WTC11 (cell line): ENCODE results near the gene ABHD15. TPM values are rescaled to one million over a fixed set of nuclear protein-coding genes. Genes with fewer than 3 reads are reported as not detected.

Experiments used
- ATAC-seq: fragments of 200-7000 bp; cut with Tn5 transposase; 2 replicates; pipeline ENCODE4 v1.10.0; 2021; ENCODE audit warnings: mild to moderate bottlenecking, moderate library complexity
- CTCF ChIA-PET: fragments of 300-600 bp; sonication (Branson Sonifier 250); formaldehyde crosslinking; loops from one replicate; lab custom pipeline; 2021; ENCODE audit warnings: antibody characterized with exemption; lab: Charles Lee
- POLR2A ChIA-PET: fragments of 350-600 bp; sonication (Branson Sonifier 250); formaldehyde crosslinking; loops from one replicate; lab custom pipeline; 2021; ENCODE audit warnings: antibody characterized with exemption; lab: Charles Lee
- DNase-seq: peaks from one replicate; pipeline ENCODE4 v3.0.0; 2021; ENCODE audit warnings: low spot score
- H3K27ac Mint-ChIP-seq: 2 replicates; pipeline ENCODE4 v1.8.0; 2021; ENCODE audit warnings: mixed read lengths
- H3K27me3 Mint-ChIP-seq: 2 replicates; pipeline ENCODE4 v1.8.0; 2021; ENCODE audit warnings: low read depth, mild to moderate bottlenecking, moderate library complexity, mixed read lengths
- H3K36me3 Mint-ChIP-seq: 2 replicates; pipeline ENCODE4 v1.8.0; 2021; ENCODE audit warnings: mixed read lengths
- H3K4me1 Mint-ChIP-seq: 2 replicates; pipeline ENCODE4 v1.8.0; 2022; ENCODE audit warnings: mixed read lengths
- H3K4me3 Mint-ChIP-seq: 2 replicates; pipeline ENCODE4 v1.8.0; 2021; ENCODE audit warnings: mild to moderate bottlenecking, moderate library complexity, mixed read lengths
- H3K9me3 Mint-ChIP-seq: 2 replicates; pipeline ENCODE4 v1.8.0; 2021; ENCODE audit warnings: mixed read lengths
- ATF3 ChIP-seq: sonication (generic); formaldehyde crosslinking; conservative IDR thresholded peaks from 2 replicates; pipeline ENCODE4 v1.8.1; 2022; ENCODE audit warnings: mild to moderate bottlenecking, missing genetic modification reagents
- CDX4 ChIP-seq: fragments of 250-450 bp; sonication (Bioruptor Pico); IDR thresholded peaks from 2 replicates; pipeline ENCODE4 v1.9.0; 2021; ENCODE audit warnings: moderate library complexity, mild to moderate bottlenecking, inconsistent platforms, borderline replicate concordance
- CREB1 ChIP-seq: sonication (generic); formaldehyde crosslinking; IDR thresholded peaks from 2 replicates; pipeline ENCODE4 v1.8.0; 2023; ENCODE audit warnings: mild to moderate bottlenecking, missing genetic modification reagents
- EMX1 ChIP-seq: fragments of 250-450 bp; sonication (Bioruptor Pico); IDR thresholded peaks from 2 replicates; pipeline ENCODE4 v1.8.0; 2021; ENCODE audit warnings: mild to moderate bottlenecking
- ETV6 ChIP-seq: sonication (generic); formaldehyde crosslinking; IDR thresholded peaks from 2 replicates; pipeline ENCODE4 v1.8.1; 2022; ENCODE audit warnings: mild to moderate bottlenecking, missing genetic modification reagents
- NFATC4 ChIP-seq: fragments of 250-450 bp; sonication (Bioruptor Pico); IDR thresholded peaks from 2 replicates; pipeline ENCODE4 v1.9.0; 2021; ENCODE audit warnings: mild to moderate bottlenecking
- NFE2L1 ChIP-seq: sonication (generic); formaldehyde crosslinking; IDR thresholded peaks from 2 replicates; pipeline ENCODE4 v1.8.1; 2023; ENCODE audit warnings: missing genetic modification reagents
- RELA ChIP-seq: sonication (generic); formaldehyde crosslinking; IDR thresholded peaks from 2 replicates; pipeline ENCODE4 v1.8.1; 2022; ENCODE audit warnings: missing genetic modification reagents, mild to moderate bottlenecking, borderline replicate concordance
- SOX15 ChIP-seq: fragments of 250-450 bp; sonication (Bioruptor Pico); IDR thresholded peaks from 2 replicates; pipeline ENCODE4 v1.9.0; 2021; ENCODE audit warnings: mild to moderate bottlenecking
- TEAD4 ChIP-seq: sonication (generic); formaldehyde crosslinking; IDR thresholded peaks from 2 replicates; pipeline ENCODE4 v1.8.0; 2022; ENCODE audit warnings: mild to moderate bottlenecking, missing genetic modification reagents
- ZBTB21 ChIP-seq: sonication (generic); formaldehyde crosslinking; IDR thresholded peaks from 2 replicates; pipeline ENCODE4 v1.8.1; 2023; ENCODE audit warnings: mild to moderate bottlenecking, missing genetic modification reagents, borderline replicate concordance
- ZNF121 ChIP-seq: sonication (generic); formaldehyde crosslinking; IDR thresholded peaks from 2 replicates; pipeline ENCODE4 v1.8.0; 2023; ENCODE audit warnings: missing genetic modification reagents
- ZNF219 ChIP-seq: sonication (generic); formaldehyde crosslinking; IDR thresholded peaks from 2 replicates; pipeline ENCODE4 v1.8.0; 2023; ENCODE audit warnings: missing genetic modification reagents, mild to moderate bottlenecking, borderline replicate concordance
- ZNF396 ChIP-seq: fragments of 250-450 bp; sonication (Bioruptor Pico); IDR thresholded peaks from 2 replicates; pipeline ENCODE4 v1.8.0; 2021; ENCODE audit warnings: mild to moderate bottlenecking, moderate library complexity, borderline replicate concordance
- ZNF425 ChIP-seq: fragments of 250-450 bp; sonication (Bioruptor Pico); conservative IDR thresholded peaks from 2 replicates; pipeline ENCODE4 v1.9.0; 2021; ENCODE audit warnings: mild to moderate bottlenecking
- total RNA-seq: library from RNA; stranded (reverse); gene quantifications from 3 replicates; pipeline ENCODE4 v1.2.3, GENCODE V29; 2021
- TF ChIP-seq, protein P1 (sequence below): sonication (generic); formaldehyde crosslinking; IDR thresholded peaks from 2 replicates; pipeline ENCODE4 v1.8.0; 2022; ENCODE audit warnings: mild to moderate bottlenecking, missing genetic modification reagents
- TF ChIP-seq, protein P2 (sequence below): fragments of 250-450 bp; sonication (Bioruptor Pico); IDR thresholded peaks from 2 replicates; pipeline ENCODE4 v1.9.0; 2021; ENCODE audit warnings: mild to moderate bottlenecking
- TF ChIP-seq, protein P3 (sequence below): sonication (generic); formaldehyde crosslinking; IDR thresholded peaks from 2 replicates; pipeline ENCODE4 v1.8.1; 2023; ENCODE audit warnings: mild to moderate bottlenecking, moderate library complexity, missing genetic modification reagents

Gene ABHD15
- total RNA-seq, 1 experiment from 2014 or later: 2.8 TPM

- Mint-ChIP-seq H3K36me3 (peaks cover 4% of the 10 kb centered on the region; the same call in 1 of the 2 replicates), H3K4me3 (peak overlapping the region; percentile 80), H3K27me3 (peaks cover 62% of the 10 kb centered on the region), H3K27ac (no peak overlapping the region), H3K9me3 (no peaks in the 10 kb centered on the region), H3K4me1 (peaks cover 30% of the 10 kb centered on the region)
- DNase-seq (no peak), ATAC-seq (no peak)
- ChIA-PET CTCF (interaction anchor here (0.9 to 9.2 kb wide), 18 partner anchors 8 to 435 kb away, joined by 3 to 272 read pairs (median 9); partner anchors contain the start of genes ABHD15, ANKRD13B, CORO6 and MYO18A), POLR2A (interaction anchor here (1.3 kb wide), 1 partner anchor 23 kb away, joined by 3 read pairs; no protein-coding TSS in a partner anchor)
- TF ChIP-seq RELA (no peak), NFE2L1 (CRISPR knock-in tag) (no peak), ZNF219 (CRISPR knock-in tag) (no peak), ZBTB21 (CRISPR knock-in tag) (no peak), ETV6 (CRISPR knock-in tag) (no peak), TEAD4 (CRISPR knock-in tag) (no peak), CREB1 (CRISPR knock-in tag) (no peak), NFATC4 (no peak), ATF3 (no peak), CDX4 (CRISPR knock-in tag) (no peak), ZNF396 (CRISPR knock-in tag) (no peak), SOX15 (CRISPR knock-in tag) (no peak), EMX1 (no peak)
- TF ChIP-seq, protein P1, sequence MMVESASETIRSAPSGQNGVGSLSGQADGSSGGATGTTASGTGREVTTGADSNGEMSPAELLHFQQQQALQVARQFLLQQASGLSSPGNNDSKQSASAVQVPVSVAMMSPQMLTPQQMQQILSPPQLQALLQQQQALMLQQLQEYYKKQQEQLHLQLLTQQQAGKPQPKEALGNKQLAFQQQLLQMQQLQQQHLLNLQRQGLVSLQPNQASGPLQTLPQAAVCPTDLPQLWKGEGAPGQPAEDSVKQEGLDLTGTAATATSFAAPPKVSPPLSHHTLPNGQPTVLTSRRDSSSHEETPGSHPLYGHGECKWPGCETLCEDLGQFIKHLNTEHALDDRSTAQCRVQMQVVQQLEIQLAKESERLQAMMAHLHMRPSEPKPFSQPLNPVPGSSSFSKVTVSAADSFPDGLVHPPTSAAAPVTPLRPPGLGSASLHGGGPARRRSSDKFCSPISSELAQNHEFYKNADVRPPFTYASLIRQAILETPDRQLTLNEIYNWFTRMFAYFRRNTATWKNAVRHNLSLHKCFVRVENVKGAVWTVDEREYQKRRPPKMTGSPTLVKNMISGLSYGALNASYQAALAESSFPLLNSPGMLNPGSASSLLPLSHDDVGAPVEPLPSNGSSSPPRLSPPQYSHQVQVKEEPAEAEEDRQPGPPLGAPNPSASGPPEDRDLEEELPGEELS (CRISPR knock-in tag): no peak
- TF ChIP-seq, protein P2, sequence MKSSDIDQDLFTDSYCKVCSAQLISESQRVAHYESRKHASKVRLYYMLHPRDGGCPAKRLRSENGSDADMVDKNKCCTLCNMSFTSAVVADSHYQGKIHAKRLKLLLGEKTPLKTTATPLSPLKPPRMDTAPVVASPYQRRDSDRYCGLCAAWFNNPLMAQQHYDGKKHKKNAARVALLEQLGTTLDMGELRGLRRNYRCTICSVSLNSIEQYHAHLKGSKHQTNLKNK (CRISPR knock-in tag): no peak
- TF ChIP-seq, protein P3, sequence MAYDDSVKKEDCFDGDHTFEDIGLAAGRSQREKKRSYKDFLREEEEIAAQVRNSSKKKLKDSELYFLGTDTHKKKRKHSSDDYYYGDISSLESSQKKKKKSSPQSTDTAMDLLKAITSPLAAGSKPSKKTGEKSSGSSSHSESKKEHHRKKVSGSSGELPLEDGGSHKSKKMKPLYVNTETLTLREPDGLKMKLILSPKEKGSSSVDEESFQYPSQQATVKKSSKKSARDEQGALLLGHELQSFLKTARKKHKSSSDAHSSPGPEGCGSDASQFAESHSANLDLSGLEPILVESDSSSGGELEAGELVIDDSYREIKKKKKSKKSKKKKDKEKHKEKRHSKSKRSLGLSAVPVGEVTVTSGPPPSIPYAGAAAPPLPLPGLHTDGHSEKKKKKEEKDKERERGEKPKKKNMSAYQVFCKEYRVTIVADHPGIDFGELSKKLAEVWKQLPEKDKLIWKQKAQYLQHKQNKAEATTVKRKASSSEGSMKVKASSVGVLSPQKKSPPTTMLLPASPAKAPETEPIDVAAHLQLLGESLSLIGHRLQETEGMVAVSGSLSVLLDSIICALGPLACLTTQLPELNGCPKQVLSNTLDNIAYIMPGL: no peak
Observed at GRCh38 chr17:29614349-29615047, 47.7 kb upstream of the ABHD15 start.

- TF ChIP-seq ZNF425 (no peak), ZNF121 (CRISPR knock-in tag) (0 out of 2 replicates have a peak, but pooled peaks have one; percentile 10)
- H3K4me3 Mint-ChIP-seq: peak overlapping the region; percentile 61
- DNase-seq (no peak), ATAC-seq (peak; percentile 3)
- ChIA-PET CTCF (interaction anchor here (0.6 to 9.2 kb wide), 26 partner anchors 9 to 467 kb away, joined by 3 to 272 read pairs (median 6); partner anchors contain the start of genes ABHD15, ANKRD13B, CORO6 and SSH2), POLR2A (interaction anchor here (0.8 to 1.1 kb wide), 3 partner anchors 9 to 21 kb away, joined by 3 read pairs; partner anchors contain the start of genes ANKRD13B and CORO6)
- peaks cover 4% of the 10 kb centered on the region; the same call in 1 of the 2 replicates for H3K36me3 Mint-ChIP-seq
- no peak overlapping the region for H3K27ac Mint-ChIP-seq
- H3K9me3 Mint-ChIP-seq: no peaks in the 10 kb centered on the region
- H3K27me3 Mint-ChIP-seq: peaks cover 59% of the 10 kb centered on the region
- H3K4me1 Mint-ChIP-seq: peaks cover 28% of the 10 kb centered on the region
Observed at GRCh38 chr17:29613856-29614255, 47.0 kb upstream of the ABHD15 start.
